Smooth muscle cell (in vitro differentiated cells): ENCODE data around the gene CRYBB1. TPM values are rescaled to one million over a fixed set of nuclear protein-coding genes. Genes with fewer than 3 reads are reported as not detected.
A peak's percentile ranks its signal among the peaks of the same experiment; 100 is the strongest.

Source experiments
- DNase-seq: peaks from one replicate; lab custom pipeline; 2025; ENCODE audit not compliant: unreplicated experiment; lab: John Stamatoyannopoulos, UW
- H2AFZ ChIP-seq: fragments of 200-600 bp; sonication (generic); 2 replicates; pipeline ENCODE4 v1.6.0; 2016; ENCODE audit warnings: antibody characterized with exemption, low read depth, mild to moderate bottlenecking
- H3F3A ChIP-seq: fragments of 200-600 bp; sonication (generic); 2 replicates; pipeline ENCODE4 v1.6.0; 2017; ENCODE audit warnings: antibody characterized with exemption, low read depth
- H3K27ac ChIP-seq: fragments of 200-600 bp; sonication (generic); 2 replicates; pipeline ENCODE4 v1.5.1; 2016; ENCODE audit warnings: low read depth, mild to moderate bottlenecking
- H3K27me3 ChIP-seq: fragments of 200-600 bp; sonication (generic); 2 replicates; pipeline ENCODE4 v1.6.1; 2016; ENCODE audit warnings: low read depth, mild to moderate bottlenecking
- H3K36me3 ChIP-seq: fragments of 200-600 bp; sonication (generic); 2 replicates; pipeline ENCODE4 v1.5.1; 2016; ENCODE audit warnings: low read depth
- H3K4me1 ChIP-seq: fragments of 200-600 bp; sonication (generic); 2 replicates; pipeline ENCODE4 v1.5.1; 2016; ENCODE audit warnings: low read depth
- H3K4me2 ChIP-seq: fragments of 200-600 bp; sonication (generic); 2 replicates; pipeline ENCODE4 v1.6.0; 2016; ENCODE audit warnings: mild to moderate bottlenecking
- H3K4me3 ChIP-seq: fragments of 200-600 bp; sonication (generic); 2 replicates; pipeline ENCODE4 v1.5.1; 2016; ENCODE audit warnings: mild to moderate bottlenecking
- H3K79me2 ChIP-seq: fragments of 200-600 bp; sonication (generic); 2 replicates; pipeline ENCODE4 v1.6.0; 2016; ENCODE audit warnings: low read depth, mild to moderate bottlenecking
- H3K9ac ChIP-seq: fragments of 200-600 bp; sonication (generic); 2 replicates; pipeline ENCODE4 v1.6.0; 2016; ENCODE audit warnings: low read depth
- H3K9me3 ChIP-seq: fragments of 200-600 bp; sonication (generic); replicated peaks from 2 replicates; pipeline ENCODE4 v1.5.1; 2016; ENCODE audit warnings: low read depth
- H4K20me1 ChIP-seq: fragments of 200-600 bp; sonication (generic); 2 replicates; pipeline ENCODE4 v1.6.0; 2016; ENCODE audit warnings: low read depth
- CTCF ChIP-seq: fragments of 200-600 bp; sonication (generic); IDR thresholded peaks from 2 replicates; pipeline ENCODE4 v1.5.1; 2017; ENCODE audit warnings: borderline replicate concordance, mild to moderate bottlenecking, antibody characterized with exemption; ENCODE audit not compliant: insufficient read depth, poor library complexity, severe bottlenecking
- WGBS: methylation state at CpG from one replicate; pipeline ENCODE4 v1.1.7; 2016; ENCODE audit warnings: low lambda C conversion rate; 5-methylcytosine and 5-hydroxymethylcytosine counted together
- polyA plus RNA-seq: library from polyadenylated mRNA; unstranded; fragments of >200 nt; fragmentation: Nextera tagmentation; extraction: Ambion mirVana; gene quantifications from 2 replicates; pipeline ENCODE4 v1.2.1, GENCODE V29; 2016
- total RNA-seq: library from RNA; depleted of rRNA; stranded (reverse); fragments of >200 nt; gene quantifications from 2 replicates; pipeline ENCODE4 v1.2.3, GENCODE V29; 2014

Gene CRYBB1
- total and polyA plus RNA-seq, 2 experiments from 2014 or later, result not detected

GRCh38 chr22:26589367-26589844 lies 28.4 kb downstream of the CRYBB1 start:
- TF ChIP-seq CTCF, result no peak
- Histone ChIP-seq H3K27me3 (no peaks in the 10 kb centered on the region), H3F3A (peaks cover 13% of the 10 kb centered on the region), H3K9ac (peak overlapping the region; percentile 90), H3K4me3 (peak overlapping the region; percentile 96), H3K9me3 (no peaks in the 10 kb centered on the region), H2AFZ (peak overlapping the region; percentile 78), H3K79me2 (peaks cover 30% of the 10 kb centered on the region), H3K36me3 (no peaks in the 10 kb centered on the region), H3K27ac (peak overlapping the region; percentile 83), H3K4me1 (no peaks in the 10 kb centered on the region), H4K20me1 (peaks cover 12% of the 10 kb centered on the region), H3K4me2 (peak overlapping the region; percentile 99)
- WGBS, result under 1% methylated on average over 31 of the region's 44 CpGs
- peak; percentile 34 for DNase-seq

GRCh38 chr22:26588729-26589366 lies 29.0 kb downstream of the CRYBB1 start:
- H3K9ac ChIP-seq, result peak overlapping the region; percentile 90
- peaks cover 16% of the 10 kb centered on the region for H3F3A ChIP-seq
- peak overlapping the region; percentile 83 for H3K27ac ChIP-seq
- peaks cover 35% of the 10 kb centered on the region for H3K79me2 ChIP-seq
- no peaks in the 10 kb centered on the region for H3K9me3 ChIP-seq
- peak overlapping the region; percentile 96 for H3K4me3 ChIP-seq
- no peaks in the 10 kb centered on the region for H3K27me3 ChIP-seq
- no peak for TF ChIP-seq CTCF
- peak overlapping the region; percentile 99 for H3K4me2 ChIP-seq
- H3K4me1 ChIP-seq, result no peaks in the 10 kb centered on the region
- WGBS, result 35% methylated on average over 14 of the region's 14 CpGs
- no peak for DNase-seq
- peak overlapping the region; percentile 78 for H2AFZ ChIP-seq
- no peaks in the 10 kb centered on the region for H3K36me3 ChIP-seq
- H4K20me1 ChIP-seq, result peaks cover 18% of the 10 kb centered on the region

- TF ChIP-seq CTCF, result no peak
- WGBS, result 80% methylated on average over 4 of the region's 4 CpGs
- Histone ChIP-seq H3K9ac (no peak overlapping the region), H3K27ac (peak overlapping the region; percentile 83), H3K4me1 (no peaks in the 10 kb centered on the region), H3K36me3 (no peaks in the 10 kb centered on the region), H2AFZ (no peak overlapping the region), H3K4me3 (peak overlapping the region; percentile 96), H3F3A (peaks cover 16% of the 10 kb centered on the region), H3K9me3 (no peaks in the 10 kb centered on the region), H3K4me2 (peak overlapping the region; percentile 99), H3K27me3 (no peaks in the 10 kb centered on the region), H3K79me2 (peaks cover 36% of the 10 kb centered on the region), H4K20me1 (peaks cover 19% of the 10 kb centered on the region)
- no peak for DNase-seq
These were observed 29.7 kb downstream of the CRYBB1 start for GRCh38 chr22:26587991-26588613.
